Measurements from ENCODE around the gene ADAT2. TPM values are rescaled to one million over a fixed set of nuclear protein-coding genes. Genes with fewer than 3 reads are reported as not detected.
A peak's percentile ranks its signal among the peaks of the same experiment; 100 is the strongest.

The ADAT2 gene
- total RNA-seq, 2 experiments from 2014 or later: 35.9 to 40.8 TPM

- ChIA-PET CTCF (interaction anchor here (1.2 to 1.6 kb wide), 2 partner anchors 26 to 45 kb away, joined by 3 to 4 read pairs; no protein-coding TSS in a partner anchor), POLR2A (interaction anchor here (0.6 kb wide), 1 partner anchor 419 kb away, joined by 3 read pairs; no protein-coding TSS in a partner anchor)
- peaks cover 23% of the 10 kb centered on the region for H3K4me1 Mint-ChIP-seq (ENCODE audit: low read depth)
- peaks cover 1% of the 10 kb centered on the region for H3K27me3 Mint-ChIP-seq
- H3K27ac Mint-ChIP-seq: no peak overlapping the region
- intact Hi-C loops (cut with micrococcal nuclease): no loop called here
- no peak for DNase-seq
- ATAC-seq: no peak
- H3K36me3 Mint-ChIP-seq (ENCODE audit: low read depth): no peaks in the 10 kb centered on the region
- no peak for TF ChIP-seq CTCF (IDR thresholded peaks at IDR 0.05)
- H3K9me3 Mint-ChIP-seq: no peaks in the 10 kb centered on the region
- H3K4me3 Mint-ChIP-seq: no peak overlapping the region
Measured at GRCh38 chr6:143401636-143402370, 48.7 kb downstream of the ADAT2 start.

- ATAC-seq (no peak), DNase-seq (no peak)
- H3K4me1 Mint-ChIP-seq (ENCODE audit: low read depth): peaks cover 23% of the 10 kb centered on the region
- POLR2A ChIA-PET: interaction anchor here (0.6 to 0.8 kb wide), 3 partner anchors 13 to 660 kb away, joined by 3 read pairs; no protein-coding TSS in a partner anchor
- H3K4me3 Mint-ChIP-seq: no peak overlapping the region
- H3K9me3 Mint-ChIP-seq: no peaks in the 10 kb centered on the region
- no peak for TF ChIP-seq CTCF (IDR thresholded peaks at IDR 0.05)
- intact Hi-C loops (cut with micrococcal nuclease): no loop called here
- H3K27ac Mint-ChIP-seq: no peak overlapping the region
- H3K36me3 Mint-ChIP-seq (ENCODE audit: low read depth): no peaks in the 10 kb centered on the region
- H3K27me3 Mint-ChIP-seq: no peaks in the 10 kb centered on the region
- CTCF ChIA-PET: interaction anchor here (1.2 to 1.6 kb wide), 3 partner anchors 25 to 45 kb away, joined by 3 to 4 read pairs (median 3); no protein-coding TSS in a partner anchor
Measured at GRCh38 chr6:143401068-143401446, 49.4 kb downstream of the ADAT2 start.

GRCh38 chr6:143400258-143401067 lies 50.0 kb downstream of the ADAT2 start:
- H3K9me3 Mint-ChIP-seq: no peaks in the 10 kb centered on the region
- DNase-seq (peak; percentile 16), ATAC-seq (peak; percentile 28)
- no peaks in the 10 kb centered on the region for H3K36me3 Mint-ChIP-seq (ENCODE audit: low read depth)
- peaks cover 23% of the 10 kb centered on the region for H3K4me1 Mint-ChIP-seq (ENCODE audit: low read depth)
- peak overlapping the region; percentile 5 for H3K27ac Mint-ChIP-seq
- POLR2A ChIA-PET: interaction anchor here (0.6 to 0.8 kb wide), 2 partner anchors 13 to 659 kb away, joined by 3 read pairs; no protein-coding TSS in a partner anchor
- intact Hi-C loops (cut with micrococcal nuclease): no loop called here
- TF ChIP-seq CTCF (IDR thresholded peaks at IDR 0.05): no peak
- no peaks in the 10 kb centered on the region for H3K27me3 Mint-ChIP-seq
- no peak overlapping the region for H3K4me3 Mint-ChIP-seq
- CTCF ChIA-PET: interaction anchor here (1.2 to 1.6 kb wide), 3 partner anchors 25 to 46 kb away, joined by 3 to 4 read pairs (median 3); no protein-coding TSS in a partner anchor

GRCh38 chr6:143399775-143400174 lies 50.7 kb downstream of the ADAT2 start:
- no peaks in the 10 kb centered on the region for H3K27me3 Mint-ChIP-seq
- no peak overlapping the region for H3K27ac Mint-ChIP-seq
- H3K4me1 Mint-ChIP-seq (ENCODE audit: low read depth): peaks cover 23% of the 10 kb centered on the region
- intact Hi-C loops (cut with micrococcal nuclease): no loop called here
- H3K36me3 Mint-ChIP-seq (ENCODE audit: low read depth): no peaks in the 10 kb centered on the region
- no peaks in the 10 kb centered on the region for H3K9me3 Mint-ChIP-seq
- no peak overlapping the region for H3K4me3 Mint-ChIP-seq
- no peak for DNase-seq
- no peak for TF ChIP-seq CTCF (IDR thresholded peaks at IDR 0.05)
- ChIA-PET CTCF (interaction anchor here (1.4 kb wide), 1 partner anchor 26 kb away, joined by 3 read pairs; no protein-coding TSS in a partner anchor), POLR2A (no interaction called here)
- ATAC-seq: no peak

Data from activated CD8-positive, alpha-beta T cell treated with anti-CD3 and anti-CD28 coated beads for 36 hours (primary cell).